Spleen (tissue), 3 donors: Measurements from ENCODE around the gene RAB3A.

Experiments used
- POLR2A ChIP-seq, 3 donors: fragments of 450-650 bp; IDR thresholded peaks; one replicate each; pipeline ENCODE4 v1.5.1; 2017; ENCODE audit warnings: antibody characterized with exemption in 3 of 3, mild to moderate bottlenecking in 1 of 3
- POLR2AphosphoS5 ChIP-seq, 3 donors: sonication (generic); formaldehyde crosslinking; IDR thresholded peaks; one replicate each; pipeline ENCODE4 v1.5.1; 2017; ENCODE audit warnings: antibody characterized with exemption in 3 of 3

- TF ChIP-seq POLR2AphosphoS5 (IDR thresholded peaks at IDR 0.05), result no peak
- no peak for TF ChIP-seq POLR2A (IDR thresholded peaks at IDR 0.05)
These were observed 27.9 kb upstream of the RAB3A start for GRCh38 chr19:18231775-18232174.
